ENCODE data around the gene SPOCK3.

DNA sequence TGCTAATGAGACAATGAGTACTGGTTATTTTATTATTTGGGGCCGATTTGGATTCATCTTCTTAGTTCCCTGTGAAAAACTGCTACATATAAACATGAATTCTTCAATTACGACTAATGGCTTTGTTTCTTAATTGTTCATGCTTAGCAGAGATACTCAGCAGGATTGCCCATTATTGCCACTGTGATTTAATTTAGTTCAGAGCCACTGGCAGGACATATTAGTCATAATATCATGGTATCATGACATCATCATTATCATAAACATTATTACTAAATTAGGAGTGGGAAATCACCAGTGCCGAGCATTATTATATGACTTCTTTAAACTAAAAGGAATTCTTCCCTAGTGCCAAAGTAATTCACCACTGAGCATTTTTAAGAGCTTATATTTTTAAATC is 201.4 kb downstream of the SPOCK3 start:
- TF ChIP-seq, protein P1, sequence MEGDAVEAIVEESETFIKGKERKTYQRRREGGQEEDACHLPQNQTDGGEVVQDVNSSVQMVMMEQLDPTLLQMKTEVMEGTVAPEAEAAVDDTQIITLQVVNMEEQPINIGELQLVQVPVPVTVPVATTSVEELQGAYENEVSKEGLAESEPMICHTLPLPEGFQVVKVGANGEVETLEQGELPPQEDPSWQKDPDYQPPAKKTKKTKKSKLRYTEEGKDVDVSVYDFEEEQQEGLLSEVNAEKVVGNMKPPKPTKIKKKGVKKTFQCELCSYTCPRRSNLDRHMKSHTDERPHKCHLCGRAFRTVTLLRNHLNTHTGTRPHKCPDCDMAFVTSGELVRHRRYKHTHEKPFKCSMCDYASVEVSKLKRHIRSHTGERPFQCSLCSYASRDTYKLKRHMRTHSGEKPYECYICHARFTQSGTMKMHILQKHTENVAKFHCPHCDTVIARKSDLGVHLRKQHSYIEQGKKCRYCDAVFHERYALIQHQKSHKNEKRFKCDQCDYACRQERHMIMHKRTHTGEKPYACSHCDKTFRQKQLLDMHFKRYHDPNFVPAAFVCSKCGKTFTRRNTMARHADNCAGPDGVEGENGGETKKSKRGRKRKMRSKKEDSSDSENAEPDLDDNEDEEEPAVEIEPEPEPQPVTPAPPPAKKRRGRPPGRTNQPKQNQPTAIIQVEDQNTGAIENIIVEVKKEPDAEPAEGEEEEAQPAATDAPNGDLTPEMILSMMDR (IDR thresholded peaks at IDR 0.05): no peak
- no peak for TF ChIP-seq POLR2A (IDR thresholded peaks at IDR 0.05)
